HCT116 (cell line): ENCODE data around the gene ENTR1. TPM values are rescaled to one million over a fixed set of nuclear protein-coding genes. Genes with fewer than 3 reads are reported as not detected.

Experiments
- ATAC-seq: fragments of 200-7000 bp; cut with Tn5 transposase; 2 replicates; pipeline ENCODE4 v1.9.1; 2020; ENCODE audit warnings: mild to moderate bottlenecking, moderate library complexity
- BruUV-seq: library from RNA; stranded (reverse); fragments of 400-500 nt; replicated peaks from 2 replicates; lab custom pipeline; 2021; lab: Mats Ljungman, UMichigan
- CTCF ChIA-PET: fragments of 300-600 bp; sonication (Branson Sonifier 250); formaldehyde crosslinking; loops from one replicate; lab custom pipeline; 2021; ENCODE audit warnings: antibody characterized with exemption; lab: Charles Lee
- POLR2A ChIA-PET: fragments of 300-600, 350-600 bp; sonication (Branson Sonifier 250); formaldehyde crosslinking; loops from one replicate; lab custom pipeline; 2021; ENCODE audit warnings: antibody characterized with exemption; lab: Charles Lee
- RAD21 ChIA-PET, 2 experiments: fragments of 300-600 bp; sonication (Branson Sonifier 250); formaldehyde crosslinking; loops; one replicate each; lab custom pipeline; 2023; ENCODE audit warnings: low total read pairs in 2 of 2; ENCODE audit not compliant: uncharacterized antibody in 2 of 2, unreplicated experiment in 2 of 2, low non-redundant PET in 1 of 2; lab: Charles Lee
- DNase-seq: peaks from one replicate; pipeline ENCODE4 v3.0.0-alpha.2; 2010; ENCODE audit warnings: low read depth, low spot score
- H2AFZ ChIP-seq: fragments of 200-600 bp; shearing (Covaris generic), sonication (generic); 2 replicates; pipeline ENCODE4 v1.6.1; 2017; ENCODE audit warnings: low read depth, mixed run types, mixed read lengths, antibody characterized with exemption, low read length; ENCODE audit not compliant: poor library complexity, severe bottlenecking
- H3K27ac ChIP-seq: 2 replicates; pipeline ENCODE4 v1.5.1; 2012; ENCODE audit warnings: low read depth, low read length
- H3K27me3 ChIP-seq: fragments of 200-600 bp; sonication (generic); 2 replicates; pipeline ENCODE4 v1.6.1; 2016; ENCODE audit warnings: mixed run types, low read length, mixed read lengths; ENCODE audit not compliant: insufficient read depth
- H3K36me3 ChIP-seq, 2 experiments: fragments of 200-500 bp in 1 of 2; fragments of 200-600 bp in 1 of 2; sonication (Bioruptor generic) in 1 of 2; sonication (generic) in 1 of 2; 2 replicates each; pipeline versions ENCODE4 v1.5.1 to v1.6.1; 2014 to 2016; ENCODE audit warnings: low read length in 2 of 2, inconsistent platforms in 1 of 2, mixed read lengths in 1 of 2, mixed run types in 1 of 2; ENCODE audit not compliant: insufficient read depth in 2 of 2, control insufficient read depth in 1 of 2
- H3K4me1 ChIP-seq, 2 experiments: fragments of 200-600 bp in 1 of 2; sonication (generic) in 1 of 2; 2 replicates each; pipeline versions ENCODE4 v1.5.1 to v1.6.1; 2012 to 2017; ENCODE audit warnings: low read length in 2 of 2, inconsistent platforms in 1 of 2, mild to moderate bottlenecking in 1 of 2, mixed read lengths in 1 of 2, mixed run types in 1 of 2, moderate library complexity in 1 of 2; ENCODE audit not compliant: insufficient read depth in 2 of 2, control insufficient read depth in 1 of 2
- H3K4me2 ChIP-seq: fragments of 200-600 bp; sonication (generic); 2 replicates; pipeline ENCODE4 v1.6.1; 2017; ENCODE audit warnings: mixed run types, low read length, mixed read lengths
- H3K4me3 ChIP-seq, 2 experiments: fragments of 200-600 bp in 1 of 2; sonication (generic) in 1 of 2; replicated peaks in 1 of 2; 2 replicates each; pipeline ENCODE4 v1.5.1; 2011 to 2016; ENCODE audit warnings: low read length in 2 of 2, control low read depth in 1 of 2, low read depth in 1 of 2, mild to moderate bottlenecking in 1 of 2, mixed read lengths in 1 of 2, mixed run types in 1 of 2
- H3K79me2 ChIP-seq: fragments of 200-600 bp; sonication (generic); 2 replicates; pipeline ENCODE4 v1.6.1; 2017; ENCODE audit warnings: mild to moderate bottlenecking, mixed run types, low read length, moderate library complexity, mixed read lengths; ENCODE audit not compliant: insufficient read depth
- H3K9ac ChIP-seq: fragments of 200-600 bp; sonication (generic); 2 replicates; pipeline ENCODE4 v1.6.1; 2016; ENCODE audit warnings: low read length, mixed read lengths
- H3K9me2 ChIP-seq: fragments of 200-600 bp; sonication (generic), shearing (Covaris generic); 2 replicates; pipeline ENCODE4 v1.6.1; 2017; ENCODE audit warnings: mixed run types, mild to moderate bottlenecking, moderate library complexity; ENCODE audit not compliant: insufficient read depth
- H3K9me3 ChIP-seq, 2 experiments: fragments of 200-500 bp in 1 of 2; fragments of 200-600 bp in 1 of 2; sonication (Bioruptor generic) in 1 of 2; sonication (generic) in 1 of 2; 2 replicates each; pipeline ENCODE4 v1.6.1; 2014 to 2017; ENCODE audit warnings: low read length in 2 of 2, mixed read lengths in 2 of 2, inconsistent platforms in 1 of 2, low read depth in 1 of 2, mild to moderate bottlenecking in 1 of 2, mixed run types in 1 of 2, moderate library complexity in 1 of 2; ENCODE audit not compliant: control insufficient read depth in 1 of 2, insufficient read depth in 1 of 2
- H4K20me1 ChIP-seq: fragments of 200-600 bp; sonication (generic), shearing (Covaris generic); 2 replicates; pipeline ENCODE4 v1.6.1; 2017; ENCODE audit warnings: mixed run types, mild to moderate bottlenecking, moderate library complexity; ENCODE audit not compliant: insufficient read depth
- ATF3 ChIP-seq: IDR thresholded peaks from 2 replicates; pipeline ENCODE4 v1.6.1; 2012
- CBX3 ChIP-seq: IDR thresholded peaks from 2 replicates; pipeline ENCODE4 v1.6.1; 2012; ENCODE audit warnings: low read depth
- CEBPB ChIP-seq: IDR thresholded peaks from 2 replicates; pipeline ENCODE4 v1.6.1; 2012; ENCODE audit warnings: low read depth
- CTCF ChIP-seq, 3 experiments: fragments of 200-600 bp in 1 of 3; sonication (generic) in 1 of 3; IDR thresholded peaks in 2 of 3; conservative IDR thresholded peaks in 1 of 3; 2 replicates each; pipeline ENCODE4 v1.5.1; 2012 to 2017; ENCODE audit warnings: low read depth in 2 of 3, low read length in 2 of 3, antibody characterized with exemption in 1 of 3, borderline replicate concordance in 1 of 3, control low read depth in 1 of 3, mild to moderate bottlenecking in 1 of 3, mixed read lengths in 1 of 3, mixed run types in 1 of 3, moderate library complexity in 1 of 3; ENCODE audit not compliant: insufficient read depth in 1 of 3
- EGR1 ChIP-seq: IDR thresholded peaks from 2 replicates; pipeline ENCODE4 v1.6.1; 2012; ENCODE audit warnings: low read depth
- ELF1 ChIP-seq: IDR thresholded peaks from 2 replicates; pipeline ENCODE4 v1.6.1; 2012; ENCODE audit warnings: low read depth, borderline replicate concordance
- EZH2phosphoT487 ChIP-seq: fragments of 200-600 bp; IDR thresholded peaks from 2 replicates; pipeline ENCODE4 v1.6.1; 2018; ENCODE audit warnings: antibody characterized with exemption, borderline replicate concordance
- FOSL1 ChIP-seq: IDR thresholded peaks from 2 replicates; pipeline ENCODE4 v1.6.1; 2012; ENCODE audit warnings: low read depth
- JUND ChIP-seq: IDR thresholded peaks from 2 replicates; pipeline ENCODE4 v1.6.1; 2012
- POLR2A ChIP-seq: IDR thresholded peaks from 2 replicates; pipeline ENCODE4 v1.7.0; 2011; ENCODE audit warnings: borderline replicate concordance; ENCODE audit not compliant: insufficient read depth, insufficient read length; ENCODE audit errors: extremely low read depth
- RAD21 ChIP-seq: IDR thresholded peaks from 2 replicates; pipeline ENCODE4 v1.6.1; 2012; ENCODE audit warnings: low read depth, mild to moderate bottlenecking
- REST ChIP-seq: IDR thresholded peaks from 2 replicates; pipeline ENCODE4 v1.6.1; 2012; ENCODE audit warnings: low read depth
- SIN3A ChIP-seq: IDR thresholded peaks from 2 replicates; pipeline ENCODE4 v1.6.1; 2012; ENCODE audit warnings: low read depth
- SP1 ChIP-seq: IDR thresholded peaks from 2 replicates; pipeline ENCODE4 v1.6.1; 2012; ENCODE audit warnings: low read depth
- SRF ChIP-seq: IDR thresholded peaks from 2 replicates; pipeline ENCODE4 v1.6.1; 2012; ENCODE audit warnings: low read depth
- TCF7L2 ChIP-seq: IDR thresholded peaks from 2 replicates; pipeline ENCODE4 v1.7.0; 2011; ENCODE audit warnings: borderline replicate concordance, inconsistent platforms; ENCODE audit not compliant: insufficient read depth, insufficient read length; ENCODE audit errors: extremely low read depth
- YY1 ChIP-seq: IDR thresholded peaks from 2 replicates; pipeline ENCODE4 v1.6.1; 2011; ENCODE audit warnings: low read length, low read depth, moderate library complexity, mild to moderate bottlenecking; ENCODE audit not compliant: insufficient replicate concordance; ENCODE audit errors: extremely low read depth
- ZBTB33 ChIP-seq: IDR thresholded peaks from 2 replicates; pipeline ENCODE4 v1.6.1; 2011; ENCODE audit warnings: mild to moderate bottlenecking, low read length, moderate library complexity; ENCODE audit not compliant: insufficient replicate concordance; ENCODE audit errors: extremely low read depth
- ZFX ChIP-seq: fragments of 450-650 bp; IDR thresholded peaks from 2 replicates; pipeline ENCODE4 v1.6.1; 2017
- ZNF274 ChIP-seq: fragments of 200-500 bp; sonication (Bioruptor generic); IDR thresholded peaks from 2 replicates; pipeline ENCODE4 v1.6.1; 2014; ENCODE audit warnings: mild to moderate bottlenecking, low read depth, low read length, inconsistent platforms
- intact Hi-C: fragments of 100-400 bp; cut with micrococcal nuclease; formaldehyde crosslinking; loops from 2 replicates; pipeline ENCODE4 v1.10.0; 2022
- total RNA-seq: library from RNA; stranded (reverse); gene quantifications from one replicate; pipeline ENCODE4 v1.2.1, GENCODE V29; 2021; ENCODE audit not compliant: unreplicated experiment

Gene ENTR1
- total RNA-seq, 1 experiment from 2014 or later: 119 TPM

GRCh38 chr9:136357202-136357725 is 53.1 kb downstream of the ENTR1 start:
- Histone ChIP-seq H3K9ac (no peak overlapping the region), H3K79me2 (no peaks in the 10 kb centered on the region), H3K4me1 (peaks cover 9 to 24% of the 10 kb centered on the region in 2 experiments; a peak in 3 of 4 replicates)
- TF ChIP-seq CBX3 (no peak), FOSL1 (no peak), SP1 (no peak), POLR2A (no peak), EGR1 (no peak), CTCF (IDR thresholded peaks at IDR 0.05 in 2 of 3, conservative IDR thresholded peaks at IDR 0.05 in 1 of 3; ENCODE audit: borderline replicate concordance in 1 of 3, insufficient read depth in 1 of 3, low read depth in 2 of 3, low read length in 2 of 3) (no peak), REST (no peak), JUND (no peak), ZFX (no peak), ZNF274 (no peak), YY1 (no peak), SIN3A (no peak), CEBPB (no peak), ZBTB33 (no peak), RAD21 (no peak), SRF (no peak), ELF1 (no peak), ATF3 (no peak), TCF7L2 (no peak), EZH2phosphoT487 (no peak)
- TF ChIP-seq, all 23 proteins: peak for 0
- ChIA-PET POLR2A (no interaction called here), RAD21 (no interaction called here), CTCF (no interaction called here)
- H3K27ac ChIP-seq: no peak overlapping the region
- H3K27me3 ChIP-seq: no peaks in the 10 kb centered on the region
- H3K4me3 ChIP-seq: no peak overlapping the region
- ATAC-seq: no peak
- H2AFZ ChIP-seq: no peak overlapping the region
- H3K36me3 ChIP-seq: no peaks in the 10 kb centered on the region; a peak in 1 of 4 replicates
- H3K4me2 ChIP-seq: no peak overlapping the region
- H3K9me3 ChIP-seq: no peaks in the 10 kb centered on the region
- H3K9me2 ChIP-seq: no peaks in the 10 kb centered on the region
- H4K20me1 ChIP-seq: no peaks in the 10 kb centered on the region
- no peak for DNase-seq
- intact Hi-C loops: no loop called here
- no TSS peak for BruUV-seq
